HEK293 (cell line): ENCODE results near the gene RPUSD2.

Experiments used
- CTCF ChIA-PET: fragments of 350-600 bp; formaldehyde crosslinking; extraction: SDS; loops from one replicate; lab custom pipeline; 2021; ENCODE audit warnings: antibody characterized with exemption; lab: Yijun Ruan, JAX
- POLR2A ChIA-PET: fragments of 300-600 bp; formaldehyde crosslinking; extraction: SDS; loops from one replicate; lab custom pipeline; 2020; ENCODE audit warnings: antibody characterized with exemption, inconsistent platforms; lab: Yijun Ruan, JAX
- H3K27ac ChIP-seq: fragments of 200-500 bp; sonication (Bioruptor generic); 2 replicates; pipeline ENCODE4 v1.5.1; 2014; ENCODE audit warnings: low read depth, low read length, control low read depth, inconsistent platforms; ENCODE audit errors: extremely low read depth
- H3K36me3 ChIP-seq, 2 experiments: fragments of 200-500 bp in 1 of 2; sonication (Bioruptor generic) in 1 of 2; 1 replicate in 1 of 2; 2 replicates in 1 of 2; pipeline ENCODE4 v1.5.1; 2014 to 2017; ENCODE audit warnings: inconsistent platforms in 2 of 2, low read length in 2 of 2; ENCODE audit not compliant: control insufficient read depth in 2 of 2, insufficient read depth in 1 of 2
- H3K4me1 ChIP-seq: fragments of 200-500 bp; sonication (Bioruptor generic); 2 replicates; pipeline ENCODE4 v1.5.1; 2014; ENCODE audit warnings: mild to moderate bottlenecking, low read length, inconsistent platforms; ENCODE audit not compliant: control insufficient read depth, insufficient read depth
- H3K4me3 ChIP-seq: 2 replicates; pipeline ENCODE4 v1.5.1; 2011; ENCODE audit warnings: low read depth, mild to moderate bottlenecking, control low read depth, low read length, moderate library complexity
- H3K9me3 ChIP-seq: fragments of 200-500 bp; sonication (Bioruptor generic); 2 replicates; pipeline ENCODE4 v1.5.1; 2014; ENCODE audit warnings: low read depth, low read length, inconsistent platforms; ENCODE audit not compliant: control insufficient read depth, insufficient read depth
- BCL11B ChIP-seq: fragments of 450-650 bp; formaldehyde crosslinking; IDR thresholded peaks from 2 replicates; pipeline ENCODE4 v1.5.1; 2016; ENCODE audit warnings: low read depth, missing biosample characterization, missing genetic modification characterization
- MEIS1 ChIP-seq: sonication (generic); formaldehyde crosslinking; IDR thresholded peaks from 2 replicates; pipeline ENCODE4 v1.8.1; 2022; ENCODE audit warnings: missing genetic modification reagents, mild to moderate bottlenecking, borderline replicate concordance
- SCRT1 ChIP-seq: fragments of 450-650 bp; formaldehyde crosslinking; IDR thresholded peaks from 2 replicates; pipeline ENCODE4 v1.5.1; 2016; ENCODE audit warnings: missing biosample characterization, missing genetic modification characterization, borderline replicate concordance
- TRIM28 ChIP-seq: IDR thresholded peaks from 2 replicates; pipeline ENCODE4 v1.6.1; 2011; ENCODE audit warnings: low read length, control low read depth, borderline replicate concordance
- YY1 ChIP-seq: fragments of 450-650 bp; formaldehyde crosslinking; IDR thresholded peaks from 2 replicates; pipeline ENCODE4 v1.5.1; 2018; ENCODE audit warnings: missing biosample characterization, missing genetic modification characterization
- ZBTB21 ChIP-seq: fragments of 450-650 bp; formaldehyde crosslinking; IDR thresholded peaks from 2 replicates; pipeline ENCODE4 v1.5.1; 2017; ENCODE audit warnings: missing biosample characterization, missing genetic modification characterization
- ZBTB7A ChIP-seq: fragments of 450-650 bp; formaldehyde crosslinking; IDR thresholded peaks from 2 replicates; pipeline ENCODE4 v1.5.1; 2016; ENCODE audit warnings: low read depth, missing biosample characterization, missing genetic modification characterization
- ZNF157 ChIP-seq: fragments of 450-650 bp; formaldehyde crosslinking; IDR thresholded peaks from 2 replicates; pipeline ENCODE4 v1.5.1; 2016; ENCODE audit warnings: missing biosample characterization, missing genetic modification characterization
- ZNF169 ChIP-seq: fragments of 450-650 bp; formaldehyde crosslinking; IDR thresholded peaks from 2 replicates; pipeline ENCODE4 v1.5.1; 2016; ENCODE audit warnings: missing biosample characterization, missing genetic modification characterization
- ZNF175 ChIP-seq: fragments of 450-650 bp; formaldehyde crosslinking; IDR thresholded peaks from 2 replicates; pipeline ENCODE4 v1.5.1; 2016; ENCODE audit warnings: missing biosample characterization, missing genetic modification characterization
- ZNF19 ChIP-seq: fragments of 450-650 bp; formaldehyde crosslinking; IDR thresholded peaks from 2 replicates; pipeline ENCODE4; 2016; ENCODE audit warnings: missing biosample characterization, missing genetic modification characterization, low read depth
- ZNF211 ChIP-seq: fragments of 450-650 bp; formaldehyde crosslinking; IDR thresholded peaks from 2 replicates; pipeline ENCODE4 v1.5.1; 2016; ENCODE audit warnings: low read depth, missing biosample characterization, missing genetic modification characterization
- ZNF214 ChIP-seq: fragments of 450-650 bp; formaldehyde crosslinking; IDR thresholded peaks from 2 replicates; pipeline ENCODE4 v1.5.1; 2017; ENCODE audit warnings: missing biosample characterization, mild to moderate bottlenecking, missing genetic modification characterization, borderline replicate concordance
- ZNF311 ChIP-seq: fragments of 450-650 bp; formaldehyde crosslinking; IDR thresholded peaks from 2 replicates; pipeline ENCODE4 v1.5.1; 2017; ENCODE audit warnings: missing biosample characterization, missing genetic modification characterization, borderline replicate concordance
- ZNF335 ChIP-seq: fragments of 450-650 bp; formaldehyde crosslinking; conservative IDR thresholded peaks from 2 replicates; pipeline ENCODE4 v1.5.1; 2016; ENCODE audit warnings: missing biosample characterization, missing genetic modification characterization
- ZNF404 ChIP-seq: fragments of 450-650 bp; formaldehyde crosslinking; IDR thresholded peaks from 2 replicates; pipeline ENCODE4 v1.5.1; 2017; ENCODE audit warnings: missing biosample characterization, missing genetic modification characterization
- ZNF521 ChIP-seq: fragments of 450-650 bp; formaldehyde crosslinking; IDR thresholded peaks from 2 replicates; pipeline ENCODE4 v1.5.1; 2017; ENCODE audit warnings: missing biosample characterization, mild to moderate bottlenecking, missing genetic modification characterization
- ZNF571 ChIP-seq: fragments of 450-650 bp; formaldehyde crosslinking; IDR thresholded peaks from 2 replicates; pipeline ENCODE4 v1.5.0; 2017; ENCODE audit warnings: missing biosample characterization, missing genetic modification characterization
- ZNF664 ChIP-seq: fragments of 450-650 bp; formaldehyde crosslinking; IDR thresholded peaks from 2 replicates; pipeline ENCODE4 v1.5.1; 2016; ENCODE audit warnings: missing biosample characterization, missing genetic modification characterization
- ZNF843 ChIP-seq: fragments of 450-650 bp; formaldehyde crosslinking; IDR thresholded peaks from 2 replicates; pipeline ENCODE4 v1.5.1; 2016; ENCODE audit warnings: missing biosample characterization, missing genetic modification characterization
- TF ChIP-seq, protein P1 (sequence below): fragments of 450-650 bp; formaldehyde crosslinking; IDR thresholded peaks from 2 replicates; pipeline ENCODE4 v1.5.1; 2016; ENCODE audit warnings: missing biosample characterization, missing genetic modification characterization
- TF ChIP-seq, protein P2 (sequence below): fragments of 450-650 bp; formaldehyde crosslinking; IDR thresholded peaks from 2 replicates; pipeline ENCODE4 v1.5.1; 2016; ENCODE audit warnings: missing biosample characterization, missing genetic modification characterization, borderline replicate concordance
- TF ChIP-seq, protein P3 (sequence below): fragments of 450-650 bp; formaldehyde crosslinking; IDR thresholded peaks from 2 replicates; pipeline ENCODE4 v1.5.1; 2016; ENCODE audit warnings: missing biosample characterization, missing genetic modification characterization
- TF ChIP-seq, protein P4 (sequence below): fragments of 450-650 bp; formaldehyde crosslinking; IDR thresholded peaks from 2 replicates; pipeline ENCODE4 v1.5.0; 2017; ENCODE audit warnings: missing biosample characterization, missing genetic modification characterization, borderline replicate concordance

RPUSD2 gene

DNA sequence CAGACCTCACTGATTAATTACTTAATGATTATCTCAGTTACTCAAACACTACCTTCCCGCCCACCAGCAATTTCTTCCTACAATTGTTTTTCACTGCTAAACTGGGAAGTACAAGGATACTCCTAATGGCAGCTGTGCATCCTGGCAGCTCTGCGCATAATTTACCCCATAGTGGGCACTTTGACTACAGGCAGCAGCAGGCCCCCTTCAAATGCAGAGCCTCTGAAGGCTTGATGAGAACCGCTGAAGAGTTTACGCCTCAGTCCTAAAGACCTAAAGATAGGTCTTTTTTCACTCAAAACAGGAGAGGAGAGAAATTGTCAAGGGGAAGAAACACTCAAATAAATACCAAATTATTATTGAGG is 15.0 kb upstream of the RPUSD2 start:
- H3K27ac ChIP-seq = no peak overlapping the region
- H3K9me3 ChIP-seq = no peaks in the 10 kb centered on the region
- peaks cover 0 to 65% of the 10 kb centered on the region in 2 experiments; a peak in 2 of 3 replicates for H3K36me3 ChIP-seq
- no peak overlapping the region for H3K4me3 ChIP-seq
- POLR2A ChIA-PET = no interaction called here
- H3K4me1 ChIP-seq = no peaks in the 10 kb centered on the region
- CTCF ChIA-PET = no interaction called here
- no peak for TF ChIP-seq TRIM28
- TF ChIP-seq ZNF157 (tag by site-specific recombination) = no peak
- TF ChIP-seq, protein P1, sequence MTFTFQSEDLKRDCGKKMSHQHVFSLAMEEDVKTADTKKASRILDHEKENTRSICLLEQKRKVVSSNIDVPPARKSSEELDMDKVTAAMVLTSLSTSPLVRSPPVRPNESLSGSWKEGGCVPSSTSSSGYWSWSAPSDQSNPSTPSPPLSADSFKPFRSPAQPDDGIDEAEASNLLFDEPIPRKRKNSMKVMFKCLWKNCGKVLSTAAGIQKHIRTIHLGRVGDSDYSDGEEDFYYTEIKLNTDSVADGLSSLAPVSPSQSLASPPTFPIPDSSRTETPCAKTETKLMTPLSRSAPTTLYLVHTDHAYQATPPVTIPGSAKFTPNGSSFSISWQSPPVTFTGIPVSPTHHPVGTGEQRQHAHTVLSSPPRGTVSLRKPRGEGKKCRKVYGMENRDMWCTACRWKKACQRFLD (tag by site-specific recombination) = no peak
- no peak for TF ChIP-seq ZNF211 (tag by site-specific recombination)
- no peak for TF ChIP-seq ZNF214 (tag by site-specific recombination)
- no peak for TF ChIP-seq SCRT1
- TF ChIP-seq ZNF521 (tag by site-specific recombination) = no peak
- TF ChIP-seq ZNF404 = no peak
- TF ChIP-seq ZNF311 (tag by site-specific recombination) = no peak
- TF ChIP-seq ZBTB21 (tag by site-specific recombination) = no peak
- TF ChIP-seq, protein P2, sequence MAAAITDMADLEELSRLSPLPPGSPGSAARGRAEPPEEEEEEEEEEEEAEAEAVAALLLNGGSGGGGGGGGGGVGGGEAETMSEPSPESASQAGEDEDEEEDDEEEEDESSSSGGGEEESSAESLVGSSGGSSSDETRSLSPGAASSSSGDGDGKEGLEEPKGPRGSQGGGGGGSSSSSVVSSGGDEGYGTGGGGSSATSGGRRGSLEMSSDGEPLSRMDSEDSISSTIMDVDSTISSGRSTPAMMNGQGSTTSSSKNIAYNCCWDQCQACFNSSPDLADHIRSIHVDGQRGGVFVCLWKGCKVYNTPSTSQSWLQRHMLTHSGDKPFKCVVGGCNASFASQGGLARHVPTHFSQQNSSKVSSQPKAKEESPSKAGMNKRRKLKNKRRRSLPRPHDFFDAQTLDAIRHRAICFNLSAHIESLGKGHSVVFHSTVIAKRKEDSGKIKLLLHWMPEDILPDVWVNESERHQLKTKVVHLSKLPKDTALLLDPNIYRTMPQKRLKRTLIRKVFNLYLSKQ (tag by site-specific recombination) = no peak
- no peak for TF ChIP-seq ZNF169 (tag by site-specific recombination)

DNA sequence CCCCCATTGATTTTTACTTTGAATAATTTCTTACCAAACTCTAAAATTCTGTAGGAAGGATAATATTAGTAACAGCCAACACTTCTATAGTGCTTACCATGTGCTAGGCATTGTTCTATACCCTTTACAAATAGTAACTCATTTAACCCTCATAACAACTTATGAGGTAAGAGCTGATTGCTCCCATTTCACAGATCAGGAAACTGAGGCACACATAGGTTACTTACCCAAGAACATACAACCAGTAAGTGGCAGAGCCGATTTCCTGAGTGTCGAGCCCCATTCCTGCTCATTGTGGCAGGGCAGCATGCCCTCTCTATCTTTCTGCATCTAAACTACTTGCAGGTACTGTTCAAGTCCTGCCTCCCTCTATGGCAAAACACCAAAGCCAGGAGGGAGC is 13.2 kb upstream of the RPUSD2 start:
- H3K9me3 ChIP-seq = no peaks in the 10 kb centered on the region
- POLR2A ChIA-PET = no interaction called here
- no peak overlapping the region for H3K27ac ChIP-seq
- H3K4me3 ChIP-seq = no peak overlapping the region
- 0 out of 2 replicates have a peak, but pooled peaks have one; percentile 8 for TF ChIP-seq ZNF664 (tag by site-specific recombination)
- TF ChIP-seq ZNF404 = no peak
- TF ChIP-seq, protein P3, sequence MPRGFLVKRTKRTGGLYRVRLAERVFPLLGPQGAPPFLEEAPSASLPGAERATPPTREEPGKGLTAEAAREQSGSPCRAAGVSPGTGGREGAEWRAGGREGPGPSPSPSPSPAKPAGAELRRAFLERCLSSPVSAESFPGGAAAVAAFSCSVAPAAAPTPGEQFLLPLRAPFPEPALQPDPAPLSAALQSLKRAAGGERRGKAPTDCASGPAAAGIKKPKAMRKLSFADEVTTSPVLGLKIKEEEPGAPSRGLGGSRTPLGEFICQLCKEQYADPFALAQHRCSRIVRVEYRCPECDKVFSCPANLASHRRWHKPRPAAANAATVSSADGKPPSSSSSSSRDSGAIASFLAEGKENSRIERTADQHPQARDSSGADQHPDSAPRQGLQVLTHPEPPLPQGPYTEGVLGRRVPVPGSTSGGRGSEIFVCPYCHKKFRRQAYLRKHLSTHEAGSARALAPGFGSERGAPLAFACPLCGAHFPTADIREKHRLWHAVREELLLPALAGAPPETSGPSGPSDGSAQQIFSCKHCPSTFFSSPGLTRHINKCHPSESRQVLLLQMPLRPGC (tag by site-specific recombination) = no peak
- TF ChIP-seq ZNF843 (tag by site-specific recombination) = no peak
- no peak for TF ChIP-seq YY1 (tag by site-specific recombination)
- no peak for TF ChIP-seq ZNF19
- H3K4me1 ChIP-seq = no peaks in the 10 kb centered on the region
- CTCF ChIA-PET = interaction anchor here (0.6 kb wide), 1 partner anchor 53 kb away, joined by 5 read pairs; no protein-coding TSS in a partner anchor
- H3K36me3 ChIP-seq = peaks cover 0 to 55% of the 10 kb centered on the region in 2 experiments; a peak in 2 of 3 replicates

DNA sequence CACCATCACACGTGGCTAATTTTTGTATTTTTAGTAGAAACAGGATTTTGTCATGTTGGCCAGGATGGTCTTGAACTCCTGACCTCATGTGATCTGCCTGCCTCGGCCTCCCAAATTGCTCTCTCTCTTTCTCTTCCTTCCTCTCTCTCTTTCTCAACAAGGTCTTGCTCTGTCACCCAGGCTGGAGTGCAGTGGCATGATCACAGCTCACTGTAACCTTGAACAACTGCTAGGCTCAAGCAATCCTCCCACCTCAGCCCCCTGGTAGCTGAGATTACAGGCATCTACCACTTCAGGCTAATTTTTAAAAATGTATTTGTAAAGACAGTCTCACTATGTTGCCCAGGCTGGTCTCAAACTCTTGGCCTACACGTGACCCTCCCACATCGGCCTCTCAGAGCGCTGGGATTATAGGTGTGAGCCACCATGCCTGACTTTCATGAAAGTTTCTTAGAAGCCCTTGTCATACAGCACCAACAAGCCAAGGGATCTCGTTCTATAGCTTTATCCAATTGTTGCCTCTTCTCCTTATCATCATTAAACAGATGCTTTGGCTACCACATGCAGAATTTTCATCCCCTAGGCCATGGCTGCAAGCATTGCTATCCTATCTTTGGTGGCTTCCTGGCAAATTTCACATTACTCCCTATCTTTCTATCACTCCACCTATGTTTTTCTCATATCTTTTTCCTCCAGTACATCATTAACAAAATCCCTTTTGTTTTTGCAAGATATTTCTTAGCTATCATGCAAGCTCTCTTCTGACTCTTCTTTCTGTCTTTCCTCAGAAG is 10.0 kb upstream of the RPUSD2 start:
- Histone ChIP-seq H3K4me3 (no peak overlapping the region), H3K36me3 (peaks cover 0 to 48% of the 10 kb centered on the region in 2 experiments; a peak in 1 of 3 replicates), H3K27ac (no peak overlapping the region), H3K9me3 (no peaks in the 10 kb centered on the region), H3K4me1 (no peaks in the 10 kb centered on the region)
- ChIA-PET POLR2A (no interaction called here), CTCF (interaction anchor here (0.6 kb wide), 1 partner anchor 276 kb away, joined by 4 read pairs; no protein-coding TSS in a partner anchor)
- TF ChIP-seq MEIS1 (CRISPR knock-in tag) (no peak), ZNF175 (tag by site-specific recombination) (no peak), ZNF335 (tag by site-specific recombination) (no peak), BCL11B (tag by site-specific recombination) (no peak), ZNF571 (tag by site-specific recombination) (no peak), ZBTB7A (no peak)
- TF ChIP-seq, protein P4, sequence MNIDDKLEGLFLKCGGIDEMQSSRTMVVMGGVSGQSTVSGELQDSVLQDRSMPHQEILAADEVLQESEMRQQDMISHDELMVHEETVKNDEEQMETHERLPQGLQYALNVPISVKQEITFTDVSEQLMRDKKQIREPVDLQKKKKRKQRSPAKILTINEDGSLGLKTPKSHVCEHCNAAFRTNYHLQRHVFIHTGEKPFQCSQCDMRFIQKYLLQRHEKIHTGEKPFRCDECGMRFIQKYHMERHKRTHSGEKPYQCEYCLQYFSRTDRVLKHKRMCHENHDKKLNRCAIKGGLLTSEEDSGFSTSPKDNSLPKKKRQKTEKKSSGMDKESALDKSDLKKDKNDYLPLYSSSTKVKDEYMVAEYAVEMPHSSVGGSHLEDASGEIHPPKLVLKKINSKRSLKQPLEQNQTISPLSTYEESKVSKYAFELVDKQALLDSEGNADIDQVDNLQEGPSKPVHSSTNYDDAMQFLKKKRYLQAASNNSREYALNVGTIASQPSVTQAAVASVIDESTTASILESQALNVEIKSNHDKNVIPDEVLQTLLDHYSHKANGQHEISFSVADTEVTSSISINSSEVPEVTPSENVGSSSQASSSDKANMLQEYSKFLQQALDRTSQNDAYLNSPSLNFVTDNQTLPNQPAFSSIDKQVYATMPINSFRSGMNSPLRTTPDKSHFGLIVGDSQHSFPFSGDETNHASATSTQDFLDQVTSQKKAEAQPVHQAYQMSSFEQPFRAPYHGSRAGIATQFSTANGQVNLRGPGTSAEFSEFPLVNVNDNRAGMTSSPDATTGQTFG = no peak
- TF ChIP-seq, protein P1 (tag by site-specific recombination) = no peak
